GM12878 (cell line): Measurements from ENCODE around the gene KIF25. TPM values are rescaled to one million over a fixed set of nuclear protein-coding genes. Genes with fewer than 3 reads are reported as not detected.

Experiments
- ATAC-seq: fragments of 200-7000 bp; cut with Tn5 transposase; 3 replicates; pipeline ENCODE4 v1.9.1; 2020; ENCODE audit warnings: mild to moderate bottlenecking, moderate library complexity
- BruUV-seq: library from RNA; stranded (reverse); fragments of 400-500 nt; replicated peaks from 2 replicates; lab custom pipeline; 2021; lab: Mats Ljungman, UMichigan
- CTCF ChIA-PET: fragments of 300-600 bp; sonication (Branson Sonifier 250); formaldehyde crosslinking; extraction: SDS; loops from one replicate; lab custom pipeline; 2021; ENCODE audit warnings: inconsistent platforms; lab: Yijun Ruan, JAX
- POLR2A ChIA-PET: fragments of 350-600 bp; formaldehyde crosslinking; extraction: SDS; loops from one replicate; lab custom pipeline; 2021; ENCODE audit warnings: inconsistent platforms; lab: Charles Lee
- RAD21 ChIA-PET: fragments of 300-600 bp; sonication (Branson Sonifier 250); formaldehyde crosslinking; loops from one replicate; lab custom pipeline; 2023; ENCODE audit warnings: antibody characterized with exemption; ENCODE audit not compliant: unreplicated experiment; lab: Charles Lee
- SMC1A ChIA-PET: fragments of 300-600 bp; sonication (Branson Sonifier 250); formaldehyde crosslinking; loops from one replicate; lab custom pipeline; 2023; ENCODE audit not compliant: unreplicated experiment, uncharacterized antibody; lab: Charles Lee
- DNase-seq: peaks from one replicate; pipeline ENCODE4 v3.0.0-alpha.2; 2011; ENCODE audit warnings: low read depth, low spot score
- FAIRE-seq: peaks from 3 replicates; lab custom pipeline; 2011; peaks lifted over from hg19 to GRCh38; lab: Jason Lieb, UNC
- H2AFZ ChIP-seq: 2 replicates; pipeline ENCODE4 v1.6.0; 2011; ENCODE audit warnings: low read depth, low read length, control low read depth; ENCODE audit not compliant: control insufficient read depth
- H3K27ac ChIP-seq: 2 replicates; pipeline ENCODE4 v1.5.1; 2011; ENCODE audit warnings: control low read depth; ENCODE audit not compliant: control insufficient read depth, insufficient read depth
- H3K27me3 ChIP-seq, 2 experiments: replicated peaks in 1 of 2; 2 replicates each; pipeline versions ENCODE4 v1.6.0 to v1.6.1; 2011; ENCODE audit warnings: low read length in 1 of 2; ENCODE audit not compliant: control insufficient read depth in 2 of 2, insufficient read depth in 2 of 2
- H3K36me3 ChIP-seq, 2 experiments: 2 replicates each; pipeline ENCODE4 v1.5.1; 2011; ENCODE audit warnings: low read length in 1 of 2; ENCODE audit not compliant: control insufficient read depth in 2 of 2, insufficient read depth in 2 of 2
- H3K4me1 ChIP-seq: 2 replicates; pipeline ENCODE4 v1.6.1; 2011; ENCODE audit warnings: mild to moderate bottlenecking, low read length, moderate library complexity, mixed read lengths; ENCODE audit not compliant: control insufficient read depth, insufficient read depth
- H3K4me2 ChIP-seq: 2 replicates; pipeline ENCODE4 v1.6.0; 2011; ENCODE audit warnings: control low read depth; ENCODE audit not compliant: control insufficient read depth, insufficient read depth
- H3K4me3 ChIP-seq: fragments of 200-600 bp; sonication (generic); 2 replicates; pipeline ENCODE4 v1.5.1; 2016
- H3K79me2 ChIP-seq: 2 replicates; pipeline ENCODE4 v1.6.0; 2011; ENCODE audit warnings: low read length; ENCODE audit not compliant: control insufficient read depth, insufficient read depth
- H3K9ac ChIP-seq: 2 replicates; pipeline ENCODE4 v1.8.0; 2011; ENCODE audit warnings: low read length, control low read depth, mixed read lengths; ENCODE audit not compliant: control insufficient read depth, insufficient read depth
- H3K9me3 ChIP-seq: replicated peaks from 3 replicates; pipeline ENCODE4 v1.5.1; 2011; ENCODE audit warnings: mild to moderate bottlenecking, low read length; ENCODE audit not compliant: control insufficient read depth, insufficient read depth
- H4K20me1 ChIP-seq: 2 replicates; pipeline ENCODE4 v1.6.0; 2011; ENCODE audit not compliant: control insufficient read depth, insufficient read depth
- FOXM1 ChIP-seq: IDR thresholded peaks from 2 replicates; pipeline ENCODE4 v1.6.1; 2012; ENCODE audit warnings: low read depth, mild to moderate bottlenecking, inconsistent platforms, low read length, moderate library complexity
- KLF5 ChIP-seq: fragments of 450-650 bp; IDR thresholded peaks from 2 replicates; pipeline ENCODE4 v1.6.1; 2014; ENCODE audit warnings: mild to moderate bottlenecking; ENCODE audit not compliant: partially characterized antibody
- NFYB ChIP-seq: IDR thresholded peaks from 2 replicates; pipeline ENCODE4 v1.6.1; 2011; ENCODE audit warnings: low read depth, mild to moderate bottlenecking, low read length, improper control_type of control experiment, moderate library complexity; ENCODE audit not compliant: insufficient read depth
- PBX3 ChIP-seq: IDR thresholded peaks from 2 replicates; pipeline ENCODE4 v1.6.1; 2011; ENCODE audit warnings: mild to moderate bottlenecking, low read depth, low read length, moderate library complexity; ENCODE audit not compliant: insufficient replicate concordance
- POU2F2 ChIP-seq: IDR thresholded peaks from 3 replicates; pipeline ENCODE4 v1.6.1; 2011; ENCODE audit warnings: low read depth, mild to moderate bottlenecking, low read length, borderline replicate concordance
- SMAD5 ChIP-seq: IDR thresholded peaks from 2 replicates; pipeline ENCODE4 v1.6.1; 2016; ENCODE audit warnings: antibody characterized with exemption, low read depth
- WGBS: methylation state at CpG from one replicate; pipeline ENCODE4 v1.1.6; 2016; ENCODE audit warnings: low lambda C conversion rate; ENCODE audit not compliant: insufficient replicate concordance, insufficient coverage; ENCODE audit errors: missing lambda C conversion rate; 5-methylcytosine and 5-hydroxymethylcytosine counted together
- in situ Hi-C: fragments of 300-500 bp; cut with MboI; formaldehyde crosslinking; loops from 9 replicates; pipeline ENCODE4 v1.14.3; 2018; ENCODE audit warnings: mixed read lengths
- intact Hi-C: fragments of 100-400 bp; cut with micrococcal nuclease; formaldehyde crosslinking; loops from one replicate; pipeline ENCODE4 v1.14.2; 2022; ENCODE audit not compliant: unreplicated experiment
- polyA plus RNA-seq, 11 experiments: library from polyadenylated mRNA; depleted of rRNA in 4 of 11; unstranded in 6 of 11; stranded (reverse) in 5 of 11; fragments of >200 nt; fragmentation: Nextera tagmentation in 4 of 11; fragmentation: Illumina TruSeq in 1 of 11; extraction: Ambion mirVana in 4 of 11; extraction: Trizol in 1 of 11; gene quantifications; 1 replicate in 1 of 11; 2 replicates in 10 of 11; pipeline versions ENCODE4 v1.2.1 to v1.2.3, GENCODE V29; 2011 to 2016; ENCODE audit warnings: inconsistent platforms in 2 of 11, missing spikeins in 2 of 11, low read depth in 1 of 11
- total RNA-seq, 4 experiments: library from RNA; depleted of rRNA in 3 of 4; stranded (reverse); fragments of >200 nt in 3 of 4; fragmentation: Illumina TruSeq in 1 of 4; extraction: Trizol in 1 of 4; gene quantifications; 2 replicates each; pipeline versions ENCODE4 v1.2.1 to v1.2.3, GENCODE V29; 2013 to 2021

The KIF25 gene
- total and polyA plus RNA-seq, 10 of the 15 experiments (the other 5 are each of a cell fraction or from before 2014, with no cell fraction given): not detected

GRCh38 chr6:167973148-167973885 is 24.2 kb upstream of the KIF25 start:
- in situ Hi-C loops: no loop called here
- FAIRE-seq: no peak
- SMC1A ChIA-PET: no interaction called here

More at GRCh38 chr6:167973148-167973885, 24.2 kb upstream of the KIF25 start:
- BruUV-seq: no TSS peak
- ChIA-PET CTCF (interaction anchor here (0.5 kb wide), 1 partner anchor 619 kb away, joined by 4 read pairs; no protein-coding TSS in a partner anchor), POLR2A (no interaction called here), RAD21 (no interaction called here)
- no peak for DNase-seq
- Histone ChIP-seq H3K4me1 (no peaks in the 10 kb centered on the region), H3K9ac (no peak overlapping the region), H4K20me1 (no peaks in the 10 kb centered on the region), H3K27ac (no peak overlapping the region), H2AFZ (no peak overlapping the region), H3K4me3 (no peak overlapping the region), H3K4me2 (no peak overlapping the region), H3K79me2 (no peaks in the 10 kb centered on the region), H3K27me3 (no peaks in the 10 kb centered on the region), H3K36me3 (peaks cover 0 to 3% of the 10 kb centered on the region in 2 experiments; a peak in 1 of 4 replicates), H3K9me3 (no peaks in the 10 kb centered on the region)
- no peak for ATAC-seq
- intact Hi-C loops: no loop called here
- WGBS: 65% methylated on average over 9 of the region's 9 CpGs
- TF ChIP-seq POU2F2 (no peak), NFYB (no peak), FOXM1 (no peak), PBX3 (no peak), SMAD5 (no peak), KLF5 (no peak)
